GM23338 (cell line): Measurements from ENCODE around the gene PCBP3. TPM values are rescaled to one million over a fixed set of nuclear protein-coding genes. Genes with fewer than 3 reads are reported as not detected.

ENCODE experiments used
- ATAC-seq: fragments of 200-7000 bp; cut with Tn5 transposase; 3 replicates; pipeline ENCODE4 v1.9.1; 2020
- DNase-seq: peaks from one replicate; pipeline ENCODE4 v3.0.0-alpha.2; 2015; ENCODE audit warnings: low spot score
- H2AFZ ChIP-seq: fragments of 200-600 bp; sonication (generic); 2 replicates; pipeline ENCODE4 v1.8.0; 2016; ENCODE audit warnings: antibody characterized with exemption, mild to moderate bottlenecking, moderate library complexity
- H3F3A ChIP-seq: fragments of 200-600 bp; sonication (generic); replicated peaks from 2 replicates; pipeline ENCODE4 v1.8.0; 2017; ENCODE audit warnings: antibody characterized with exemption, mixed run types, low read depth
- H3K27ac ChIP-seq: fragments of 200-600 bp; sonication (generic); 2 replicates; pipeline ENCODE4 v1.6.1; 2016; ENCODE audit warnings: low read depth
- H3K27me3 ChIP-seq: fragments of 200-600 bp; sonication (generic); 2 replicates; pipeline ENCODE4 v1.8.0; 2016; ENCODE audit warnings: mild to moderate bottlenecking, mixed run types, moderate library complexity; ENCODE audit not compliant: insufficient read depth
- H3K36me3 ChIP-seq: fragments of 200-600 bp; sonication (generic); 2 replicates; pipeline ENCODE4 v1.8.0; 2016; ENCODE audit warnings: mild to moderate bottlenecking; ENCODE audit not compliant: insufficient read depth
- H3K4me1 ChIP-seq: fragments of 200-600 bp; sonication (generic); 2 replicates; pipeline ENCODE4 v1.8.0; 2016; ENCODE audit warnings: mild to moderate bottlenecking, moderate library complexity; ENCODE audit not compliant: insufficient read depth
- H3K4me2 ChIP-seq: fragments of 200-600 bp; sonication (generic); 2 replicates; pipeline ENCODE4 v1.7.1; 2017; ENCODE audit warnings: mixed run types
- H3K4me3 ChIP-seq: fragments of 200-600 bp; sonication (generic); 2 replicates; pipeline ENCODE4 v1.6.1; 2016; ENCODE audit warnings: mixed run types
- H3K79me2 ChIP-seq: fragments of 200-600 bp; sonication (generic); replicated peaks from 2 replicates; pipeline ENCODE4 v1.8.0; 2017; ENCODE audit warnings: mild to moderate bottlenecking; ENCODE audit not compliant: insufficient read depth
- H3K9me2 ChIP-seq: fragments of 200-600 bp; sonication (generic); 2 replicates; pipeline ENCODE4 v1.8.0; 2017; ENCODE audit not compliant: insufficient read depth
- H4K20me1 ChIP-seq: fragments of 200-600 bp; sonication (generic); replicated peaks from 2 replicates; pipeline ENCODE4 v1.8.0; 2017; ENCODE audit warnings: mild to moderate bottlenecking; ENCODE audit not compliant: insufficient read depth
- H3K27ac Mint-ChIP-seq: 2 replicates; pipeline ENCODE4 v1.8.0; 2020; ENCODE audit warnings: inconsistent platforms, mild to moderate bottlenecking, moderate library complexity, mixed read lengths
- H3K27me3 Mint-ChIP-seq: 3 replicates; pipeline ENCODE4 v1.8.0; 2022; ENCODE audit warnings: low read depth, mild to moderate bottlenecking, moderate library complexity, mixed read lengths, inconsistent platforms; ENCODE audit not compliant: insufficient read depth, poor library complexity
- H3K36me3 Mint-ChIP-seq: 3 replicates; pipeline ENCODE4 v1.8.0; 2021; ENCODE audit warnings: low read depth, mild to moderate bottlenecking, inconsistent platforms, moderate library complexity, mixed read lengths
- H3K4me1 Mint-ChIP-seq: 3 replicates; pipeline ENCODE4 v1.8.0; 2020; ENCODE audit warnings: mild to moderate bottlenecking, inconsistent platforms, mixed read lengths
- H3K4me3 Mint-ChIP-seq: 3 replicates; pipeline ENCODE4 v1.8.0; 2021; ENCODE audit warnings: moderate library complexity, mild to moderate bottlenecking, inconsistent platforms, mixed read lengths
- H3K9me3 Mint-ChIP-seq: 3 replicates; pipeline ENCODE4 v1.8.0; 2020; ENCODE audit warnings: moderate library complexity, mild to moderate bottlenecking, inconsistent platforms, mixed read lengths
- CREB1 ChIP-seq: fragments of 250-450 bp; sonication (Bioruptor Pico); IDR thresholded peaks from 2 replicates; pipeline ENCODE4 v1.5.0; 2020; ENCODE audit warnings: low read depth, mild to moderate bottlenecking, moderate library complexity
- CTCF ChIP-seq, 2 experiments: fragments of 200-600 bp in 1 of 2; sonication (generic) in 1 of 2; conservative IDR thresholded peaks; 2 replicates each; pipeline versions ENCODE4 v1.5.1 to v1.6.1; 2016 to 2017; ENCODE audit warnings: antibody characterized with exemption in 2 of 2, low read depth in 2 of 2, mild to moderate bottlenecking in 2 of 2, moderate library complexity in 1 of 2
- ETS1 ChIP-seq: IDR thresholded peaks from 2 replicates; pipeline ENCODE4 v1.6.1; 2016; ENCODE audit warnings: antibody characterized with exemption
- EZH2 ChIP-seq: fragments of 200-600 bp; sonication (generic); IDR thresholded peaks from one replicate; pipeline ENCODE4 v1.8.0; 2017; ENCODE audit warnings: antibody characterized with exemption, mild to moderate bottlenecking, low read depth; ENCODE audit not compliant: unreplicated experiment
- EZH2phosphoT487 ChIP-seq: fragments of 200-600 bp; sonication (generic); IDR thresholded peaks from one replicate; pipeline ENCODE4 v1.8.1; 2018; ENCODE audit warnings: antibody characterized with exemption; ENCODE audit not compliant: unreplicated experiment
- JUNB ChIP-seq: IDR thresholded peaks from one replicate; pipeline ENCODE4 v1.6.1; 2016; ENCODE audit warnings: antibody characterized with exemption; ENCODE audit not compliant: unreplicated experiment
- NANOG ChIP-seq: IDR thresholded peaks from 2 replicates; pipeline ENCODE4 v1.6.1; 2016; ENCODE audit warnings: antibody characterized with exemption, borderline replicate concordance
- POLR2AphosphoS5 ChIP-seq: IDR thresholded peaks from 2 replicates; pipeline ENCODE4 v1.6.1; 2016; ENCODE audit warnings: antibody characterized with exemption, low read depth
- REST ChIP-seq: IDR thresholded peaks from one replicate; pipeline ENCODE4 v1.6.1; 2018; ENCODE audit warnings: antibody characterized with exemption; ENCODE audit not compliant: unreplicated experiment
- STAT1 ChIP-seq: IDR thresholded peaks from one replicate; pipeline ENCODE4 v1.6.1; 2016; ENCODE audit warnings: antibody characterized with exemption; ENCODE audit not compliant: unreplicated experiment
- ZNF114 ChIP-seq: fragments of 250-450 bp; sonication (Bioruptor Pico); IDR thresholded peaks from 2 replicates; pipeline ENCODE4 v1.5.0; 2020; ENCODE audit warnings: mild to moderate bottlenecking, moderate library complexity
- ZNF331 ChIP-seq: fragments of 250-450 bp; sonication (Bioruptor Pico); IDR thresholded peaks from 2 replicates; pipeline ENCODE4 v1.5.0; 2020; ENCODE audit warnings: low read depth, mild to moderate bottlenecking, moderate library complexity
- polyA plus RNA-seq: library from polyadenylated mRNA; unstranded; fragments of >200 nt; fragmentation: Nextera tagmentation; extraction: Ambion mirVana; gene quantifications from 2 replicates; pipeline ENCODE4 v1.2.1, GENCODE V29; 2016
- total RNA-seq: library from RNA; depleted of rRNA; stranded (reverse); fragments of >200 nt; shearing (Covaris generic); gene quantifications from 2 replicates; pipeline ENCODE4 v1.2.3, GENCODE V29; 2014

PCBP3 gene
- total and polyA plus RNA-seq, 2 experiments from 2014 or later, result 7.1 to 9.1 TPM

GRCh38 chr21:45706299-45706698 lies 62.8 kb downstream of the PCBP3 start:
- H3K36me3 Mint-ChIP-seq, result no peaks in the 10 kb centered on the region; the same call in 2 of the 3 replicates
- H3K27ac Mint-ChIP-seq, result no peak overlapping the region
- H3K4me3 ChIP-seq, result no peak overlapping the region
- no peaks in the 10 kb centered on the region; the same call in 1 of the 2 replicates for H4K20me1 ChIP-seq
- H3K4me2 ChIP-seq, result no peak overlapping the region
- no peak overlapping the region for H3K4me3 Mint-ChIP-seq
- ATAC-seq (peak; percentile 62), DNase-seq (no peak)
- H3K27me3 Mint-ChIP-seq, result peaks cover 6% of the 10 kb centered on the region
- no peak overlapping the region for H3K27ac ChIP-seq
- no peaks in the 10 kb centered on the region for H3F3A ChIP-seq
- H3K9me3 Mint-ChIP-seq, result no peaks in the 10 kb centered on the region; the same call in 2 of the 3 replicates
- H3K79me2 ChIP-seq, result no peaks in the 10 kb centered on the region
- no peaks in the 10 kb centered on the region for H3K4me1 ChIP-seq
- 0 out of 2 replicates have a peak, but pooled peaks cover 7% of the 10 kb centered on the region for H3K9me2 ChIP-seq
- no peaks in the 10 kb centered on the region for H3K27me3 ChIP-seq
- H2AFZ ChIP-seq, result no peak overlapping the region
- H3K36me3 ChIP-seq, result no peaks in the 10 kb centered on the region
- TF ChIP-seq EZH2phosphoT487, result no peak
- TF ChIP-seq STAT1, result no peak
- TF ChIP-seq POLR2AphosphoS5, result no peak
- no peak for TF ChIP-seq ETS1
- TF ChIP-seq REST, result no peak
- no peak for TF ChIP-seq EZH2
- no peak for TF ChIP-seq CTCF (conservative IDR thresholded peaks at IDR 0.05; ENCODE audit: low read depth in 2 of 2)
- peaks cover 4% of the 10 kb centered on the region; the same call in 1 of the 3 replicates for H3K4me1 Mint-ChIP-seq

DNA sequence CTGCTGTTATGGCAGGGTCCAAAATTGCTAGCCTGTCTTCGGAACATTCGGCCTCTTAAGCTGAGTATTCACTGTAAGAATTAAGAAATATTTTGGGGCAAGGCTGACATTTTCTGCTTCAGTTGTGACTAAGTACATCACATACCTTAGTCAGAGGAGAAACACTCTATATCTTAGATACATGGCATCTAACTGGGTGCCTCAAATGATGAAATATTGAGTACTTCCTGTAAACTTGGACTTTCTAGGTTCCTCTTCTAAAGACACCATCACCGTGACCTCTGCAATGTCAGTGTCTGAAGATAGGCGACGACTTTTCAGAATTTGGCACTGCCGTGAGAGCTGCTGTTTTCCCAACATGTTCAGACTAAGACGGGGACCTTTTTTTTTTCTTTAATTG lies 65.6 kb downstream of the PCBP3 start:
- no peaks in the 10 kb centered on the region for H3K79me2 ChIP-seq
- H3K27me3 ChIP-seq, result no peaks in the 10 kb centered on the region
- no peak for DNase-seq
- H3K4me3 Mint-ChIP-seq, result no peak overlapping the region
- no peaks in the 10 kb centered on the region; the same call in 2 of the 3 replicates for H3K36me3 Mint-ChIP-seq
- ATAC-seq, result no peak
- H3K9me2 ChIP-seq, result no peaks in the 10 kb centered on the region
- H4K20me1 ChIP-seq, result no peaks in the 10 kb centered on the region; the same call in 1 of the 2 replicates
- no peaks in the 10 kb centered on the region for H3F3A ChIP-seq
- H3K27ac ChIP-seq, result no peak overlapping the region
- no peak overlapping the region for H2AFZ ChIP-seq
- H3K27me3 Mint-ChIP-seq, result peaks cover 6% of the 10 kb centered on the region
- H3K4me3 ChIP-seq, result no peak overlapping the region
- H3K27ac Mint-ChIP-seq, result no peak overlapping the region
- H3K9me3 Mint-ChIP-seq, result no peaks in the 10 kb centered on the region; the same call in 2 of the 3 replicates
- no peak overlapping the region for H3K4me2 ChIP-seq
- H3K4me1 Mint-ChIP-seq, result peaks cover 4% of the 10 kb centered on the region; the same call in 1 of the 3 replicates
- H3K36me3 ChIP-seq, result no peaks in the 10 kb centered on the region
- no peaks in the 10 kb centered on the region for H3K4me1 ChIP-seq
- TF ChIP-seq NANOG (no peak), ZNF331 (CRISPR knock-in tag) (no peak), EZH2 (no peak), CTCF (conservative IDR thresholded peaks at IDR 0.05; ENCODE audit: low read depth in 2 of 2) (no peak), ETS1 (no peak), ZNF114 (CRISPR knock-in tag) (no peak), EZH2phosphoT487 (no peak), CREB1 (CRISPR knock-in tag) (no peak), JUNB (no peak)
